HFF-Myc (cell line): ENCODE data around the gene CACNA2D3.

ENCODE experiments used
- DNase-seq: peaks from one replicate; pipeline ENCODE4 v3.0.0-alpha.2; 2011; ENCODE audit warnings: low read depth; ENCODE audit errors: extremely low read depth
- H3K4me3 ChIP-seq: replicated peaks from 2 replicates; pipeline ENCODE4 v1.5.1; 2011; ENCODE audit warnings: low read depth, mild to moderate bottlenecking, control low read depth, low read length
- TF ChIP-seq, protein P1 (sequence below): IDR thresholded peaks from 2 replicates; pipeline ENCODE4 v1.5.1; 2012; ENCODE audit warnings: mild to moderate bottlenecking, low read depth, low read length, control low read depth; ENCODE audit errors: missing control alignments

The CACNA2D3 gene

DNA sequence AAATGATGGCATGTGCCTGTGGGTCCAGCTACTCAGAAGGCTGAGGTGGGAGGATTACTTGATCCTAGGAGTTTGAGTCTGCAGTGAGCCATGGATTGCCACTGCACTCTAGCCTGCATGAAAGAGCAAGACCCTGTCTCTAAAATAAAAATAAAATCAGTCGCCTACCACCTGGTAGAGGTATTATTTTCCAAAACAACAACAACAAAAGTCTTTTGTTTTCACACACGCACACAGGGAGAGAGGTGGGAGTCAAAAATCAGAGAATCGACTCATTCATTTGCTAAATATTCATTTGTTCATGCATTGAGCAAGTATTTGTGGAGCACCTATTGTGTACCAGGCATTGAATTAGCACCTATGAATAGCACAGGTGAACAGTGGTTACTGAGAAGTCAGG lies 587.4 kb downstream of the CACNA2D3 start:
- no peak overlapping the region for H3K4me3 ChIP-seq
- no peak for DNase-seq
- TF ChIP-seq, protein P1, sequence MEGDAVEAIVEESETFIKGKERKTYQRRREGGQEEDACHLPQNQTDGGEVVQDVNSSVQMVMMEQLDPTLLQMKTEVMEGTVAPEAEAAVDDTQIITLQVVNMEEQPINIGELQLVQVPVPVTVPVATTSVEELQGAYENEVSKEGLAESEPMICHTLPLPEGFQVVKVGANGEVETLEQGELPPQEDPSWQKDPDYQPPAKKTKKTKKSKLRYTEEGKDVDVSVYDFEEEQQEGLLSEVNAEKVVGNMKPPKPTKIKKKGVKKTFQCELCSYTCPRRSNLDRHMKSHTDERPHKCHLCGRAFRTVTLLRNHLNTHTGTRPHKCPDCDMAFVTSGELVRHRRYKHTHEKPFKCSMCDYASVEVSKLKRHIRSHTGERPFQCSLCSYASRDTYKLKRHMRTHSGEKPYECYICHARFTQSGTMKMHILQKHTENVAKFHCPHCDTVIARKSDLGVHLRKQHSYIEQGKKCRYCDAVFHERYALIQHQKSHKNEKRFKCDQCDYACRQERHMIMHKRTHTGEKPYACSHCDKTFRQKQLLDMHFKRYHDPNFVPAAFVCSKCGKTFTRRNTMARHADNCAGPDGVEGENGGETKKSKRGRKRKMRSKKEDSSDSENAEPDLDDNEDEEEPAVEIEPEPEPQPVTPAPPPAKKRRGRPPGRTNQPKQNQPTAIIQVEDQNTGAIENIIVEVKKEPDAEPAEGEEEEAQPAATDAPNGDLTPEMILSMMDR: no peak

DNA sequence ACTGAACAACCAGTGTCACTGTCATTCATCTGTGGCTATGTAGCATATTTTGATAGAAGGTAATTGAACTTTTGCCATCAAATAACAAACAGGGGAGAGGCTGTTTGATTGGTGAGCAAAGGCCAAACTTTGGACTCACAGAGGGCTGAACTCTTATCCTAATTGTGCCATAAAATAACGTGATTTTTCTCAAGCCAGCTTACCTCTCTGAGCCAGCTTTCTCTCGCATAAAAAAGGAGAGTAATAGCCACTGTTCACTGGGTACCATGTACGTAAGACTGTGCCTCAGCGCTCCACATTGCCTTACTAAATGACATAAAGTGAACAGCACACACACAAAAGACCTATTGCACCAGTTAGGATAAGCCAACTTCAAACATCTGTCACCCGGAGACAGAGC lies 588.6 kb downstream of the CACNA2D3 start:
- H3K4me3 ChIP-seq: no peak overlapping the region
- TF ChIP-seq, protein P1: no peak
- no peak for DNase-seq

DNA sequence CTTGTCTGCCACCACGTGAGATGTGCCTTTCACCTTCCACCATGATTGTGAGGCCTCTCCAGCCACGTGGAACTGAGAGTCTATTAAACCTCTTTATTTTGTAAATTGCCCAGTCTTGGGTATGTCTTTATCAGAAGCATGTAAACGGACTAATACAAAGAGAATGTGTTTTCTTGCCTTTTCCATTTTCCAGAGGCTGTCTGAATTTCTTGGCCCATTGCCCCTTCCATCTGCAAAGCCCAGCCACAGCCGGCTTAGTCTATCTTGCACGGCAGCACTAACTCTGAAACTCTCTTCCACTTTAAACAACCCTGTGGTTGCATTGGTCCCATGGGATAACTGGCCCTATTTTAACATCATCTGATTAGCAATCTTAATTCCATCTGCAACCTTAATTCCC lies 590.2 kb downstream of the CACNA2D3 start:
- TF ChIP-seq, protein P1: no peak
- no peak overlapping the region for H3K4me3 ChIP-seq
- no peak for DNase-seq

DNA sequence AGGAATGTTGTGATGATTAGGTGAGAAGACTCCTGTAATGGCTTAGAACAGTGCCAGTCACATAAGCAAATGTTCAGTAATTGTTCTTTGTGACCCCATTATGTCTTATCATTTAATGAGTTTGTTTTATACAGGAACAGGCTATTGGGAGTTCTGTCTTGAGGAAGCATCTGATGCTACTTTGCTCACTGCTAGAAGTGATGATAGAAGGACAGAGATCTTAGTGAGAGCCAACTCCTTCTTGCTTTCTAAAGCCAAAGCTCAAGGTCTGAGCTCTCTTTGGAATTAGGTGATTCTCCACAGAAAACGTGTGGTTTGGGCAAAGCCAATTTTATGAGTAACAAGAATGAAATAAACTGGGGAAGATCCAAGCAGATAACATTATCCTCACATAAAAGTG lies 590.7 kb downstream of the CACNA2D3 start:
- H3K4me3 ChIP-seq: no peak overlapping the region
- DNase-seq: no peak
- TF ChIP-seq, protein P1: no peak

DNA sequence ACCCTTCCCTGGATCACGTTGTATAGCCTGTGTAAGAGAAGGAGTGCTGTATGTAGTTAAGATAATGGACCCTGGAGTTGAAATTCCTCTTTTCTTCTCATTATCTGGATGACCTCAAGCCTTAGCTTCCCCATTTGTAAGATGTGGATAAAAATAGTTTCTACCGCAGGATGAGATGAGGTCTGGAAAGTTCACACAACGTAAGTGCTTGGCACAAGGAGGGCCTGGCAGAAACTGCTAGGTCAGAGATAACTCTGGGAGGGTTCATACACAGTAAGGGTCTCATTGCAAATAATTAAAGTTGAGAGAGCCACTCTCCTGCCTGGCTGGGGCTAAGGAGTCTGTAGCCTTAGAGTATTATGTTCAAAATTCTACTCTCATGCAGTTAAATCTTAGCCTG lies 591.1 kb downstream of the CACNA2D3 start:
- H3K4me3 ChIP-seq: no peak overlapping the region
- TF ChIP-seq, protein P1: no peak
- no peak for DNase-seq

DNA sequence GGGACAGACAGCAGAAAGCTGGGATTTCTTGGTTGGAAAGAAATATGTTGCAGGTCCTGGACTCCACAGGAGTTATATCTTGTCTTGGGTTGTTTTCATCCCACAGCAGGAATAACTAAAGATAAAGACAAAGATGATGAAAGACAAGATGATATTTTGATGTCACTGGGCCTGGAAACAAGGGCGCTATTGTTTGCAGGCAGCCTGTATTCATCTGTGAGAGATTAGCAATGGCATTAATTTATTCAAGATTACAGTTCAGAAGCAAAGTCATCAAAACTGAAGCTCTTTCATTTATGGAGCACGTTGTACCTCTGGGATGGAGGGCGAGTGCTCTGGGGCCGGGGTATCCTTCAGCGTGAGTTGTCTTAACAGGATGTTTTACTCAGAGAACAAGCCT lies 591.7 kb downstream of the CACNA2D3 start:
- H3K4me3 ChIP-seq: no peak overlapping the region
- DNase-seq: no peak
- TF ChIP-seq, protein P1: no peak

DNA sequence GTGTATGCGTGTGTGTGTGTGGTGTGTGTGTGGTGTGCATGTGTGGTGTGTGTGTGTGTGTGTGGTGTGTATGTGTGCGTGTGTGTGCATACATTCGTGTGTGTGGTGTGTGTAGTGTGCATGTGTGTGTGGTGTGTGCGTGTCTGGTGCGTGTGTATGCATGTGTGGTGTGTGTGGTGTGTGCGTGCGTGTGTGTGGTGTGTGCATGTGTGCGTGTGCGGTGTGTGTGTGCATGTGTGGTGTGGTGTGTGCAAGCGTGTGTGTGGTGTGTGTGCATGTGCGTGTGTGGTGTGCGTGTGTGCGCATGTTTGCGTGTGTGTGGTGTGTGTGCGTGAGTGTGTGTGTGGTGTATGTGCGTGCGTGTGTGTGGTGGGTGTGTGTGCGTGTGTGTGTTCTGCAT lies 595.2 kb downstream of the CACNA2D3 start:
- DNase-seq: no peak
- TF ChIP-seq, protein P1: no peak
- no peak overlapping the region for H3K4me3 ChIP-seq
